GM12875 (cell line): ENCODE data around the gene CTAG1A.
"Not testable (repeated sequence)": the region's sequence is repeated elsewhere in the genome, so short reads cannot be mapped to it uniquely, and the experiment has no call there.

Source experiments
- H3K4me3 ChIP-seq: one replicate; pipeline ENCODE4 v1.5.1; 2011; ENCODE audit warnings: low read depth, low read length, control low read depth
- TF ChIP-seq, protein P1 (sequence below): IDR thresholded peaks from 2 replicates; pipeline ENCODE4 v1.5.1; 2011; ENCODE audit warnings: low read depth, mild to moderate bottlenecking, control low read depth, inconsistent platforms, low read length, moderate library complexity, borderline replicate concordance; ENCODE audit not compliant: insufficient read depth

The CTAG1A gene

DNA sequence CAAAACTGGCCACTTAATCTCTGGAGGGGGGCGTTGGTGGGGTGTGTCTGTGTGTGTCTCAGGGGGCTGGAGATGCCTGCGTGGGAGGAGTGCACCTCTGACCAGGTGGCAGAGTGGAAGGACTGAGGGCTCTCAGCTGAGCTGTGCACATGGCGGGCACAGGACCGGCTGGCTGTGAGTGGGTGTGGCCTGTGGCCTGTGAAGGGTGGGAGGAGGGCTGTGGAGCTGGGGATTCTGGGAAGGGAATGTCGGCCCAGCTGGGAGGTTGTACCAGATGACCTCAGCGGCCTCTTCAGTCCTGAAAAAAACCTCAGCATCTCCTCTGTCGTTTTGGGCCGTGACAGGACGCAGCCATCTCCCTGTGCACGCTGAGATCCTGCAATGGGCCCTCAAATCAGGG, 22.6 kb upstream of the CTAG1A start:
- H3K4me3 ChIP-seq = not testable (repeated sequence)

DNA sequence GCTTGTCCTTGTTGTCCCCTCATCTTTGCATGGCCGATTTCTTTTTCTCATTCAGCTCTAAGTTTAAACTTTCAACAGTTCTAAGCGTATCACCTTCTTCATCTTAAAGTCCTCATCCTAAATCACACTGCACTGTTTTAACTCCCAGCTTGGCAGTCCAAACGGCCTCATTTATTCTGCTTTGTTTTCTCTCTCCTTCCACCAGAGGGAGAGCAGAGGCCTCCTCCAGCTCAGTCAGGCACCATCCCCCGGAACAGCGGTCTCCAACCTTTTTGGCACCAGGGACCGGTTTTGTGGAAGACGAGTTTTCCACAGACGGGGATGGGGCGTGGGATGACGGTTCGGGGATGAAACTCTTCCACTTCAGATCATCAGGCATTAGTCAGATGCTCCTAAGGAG, 14.6 kb upstream of the CTAG1A start:
- not testable (repeated sequence) for H3K4me3 ChIP-seq

DNA sequence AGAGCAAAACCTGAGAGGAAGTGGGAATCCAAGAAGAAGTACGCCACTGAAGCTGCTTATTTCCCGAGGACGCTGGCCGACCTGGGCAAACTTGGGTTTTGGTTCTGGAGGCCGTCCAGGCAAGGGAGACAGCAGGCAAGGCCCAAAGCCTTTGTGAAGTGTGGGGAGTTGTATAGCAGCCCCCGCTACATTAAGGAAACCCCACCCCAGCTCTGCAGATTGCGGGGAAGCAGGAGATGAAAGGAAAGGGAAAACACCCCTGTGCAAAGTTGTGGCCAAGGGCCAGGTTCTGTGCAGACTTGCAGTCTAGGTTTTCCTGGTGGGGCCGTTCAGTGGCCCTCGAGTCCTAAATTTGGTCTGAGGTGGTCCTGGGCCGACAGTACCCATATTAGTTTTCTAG, 11.9 kb upstream of the CTAG1A start:
- H3K4me3 ChIP-seq = not testable (repeated sequence)

DNA sequence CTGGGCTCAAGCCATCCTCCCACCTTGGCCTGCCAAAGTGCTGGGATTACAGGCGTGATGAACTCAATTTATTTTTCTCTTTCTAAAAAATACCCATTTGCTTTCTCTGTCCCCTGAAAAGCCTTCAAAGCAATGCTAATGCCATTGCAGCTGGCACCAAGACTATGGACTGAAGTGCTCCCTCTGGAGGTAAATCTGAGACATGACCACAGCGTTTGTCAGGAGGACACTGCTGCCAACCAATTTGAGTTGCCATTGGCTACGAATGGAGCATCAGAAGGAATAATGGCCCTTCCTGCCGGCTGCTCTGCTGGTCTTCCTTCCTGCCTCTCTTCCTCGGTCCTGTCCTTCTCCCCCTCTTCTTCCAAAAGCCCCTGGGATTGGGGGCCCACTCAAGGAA, 9.9 kb upstream of the CTAG1A start:
- not testable (repeated sequence) for H3K4me3 ChIP-seq

DNA sequence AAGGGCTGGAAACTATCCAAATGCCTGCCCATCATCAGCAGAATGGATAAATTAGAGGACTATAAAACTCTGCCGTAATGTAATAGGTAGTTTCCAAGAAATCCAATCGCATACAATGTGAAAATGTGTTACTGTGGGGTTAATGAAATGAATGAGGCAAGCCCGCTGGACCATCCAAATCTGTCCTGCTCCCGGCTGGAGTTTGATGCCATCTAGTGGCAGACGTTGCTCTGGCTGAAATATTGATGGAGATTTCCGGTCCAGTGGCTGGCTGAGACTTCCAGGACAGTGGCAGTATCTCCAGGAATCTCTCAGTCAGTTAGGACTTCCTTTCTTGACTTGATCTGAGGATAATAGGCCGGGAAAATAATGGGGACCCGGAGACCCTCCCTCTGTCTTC, 1.9 kb upstream of the CTAG1A start:
- H3K4me3 ChIP-seq = not testable (repeated sequence)

DNA sequence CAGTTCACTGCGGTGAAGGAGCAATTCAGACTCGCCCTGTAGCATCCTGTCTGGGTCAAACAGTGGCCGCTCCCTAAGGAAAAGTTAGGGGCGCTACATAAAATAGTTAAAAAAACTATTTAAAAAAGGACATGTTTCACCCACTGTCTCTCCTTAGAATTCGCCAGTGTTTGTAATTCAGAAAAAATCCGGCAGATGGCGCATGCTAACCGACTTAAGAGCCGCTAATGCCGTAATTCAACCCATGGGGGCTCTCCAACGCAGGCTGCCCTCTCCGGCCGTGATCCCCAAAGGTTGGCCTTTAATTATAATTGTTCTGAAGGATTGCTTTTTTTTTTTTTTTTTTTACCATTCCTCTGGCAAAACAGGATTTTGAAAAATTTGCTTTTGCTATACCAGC, 5.5 kb downstream of the CTAG1A start:
- not testable (repeated sequence) for H3K4me3 ChIP-seq

DNA sequence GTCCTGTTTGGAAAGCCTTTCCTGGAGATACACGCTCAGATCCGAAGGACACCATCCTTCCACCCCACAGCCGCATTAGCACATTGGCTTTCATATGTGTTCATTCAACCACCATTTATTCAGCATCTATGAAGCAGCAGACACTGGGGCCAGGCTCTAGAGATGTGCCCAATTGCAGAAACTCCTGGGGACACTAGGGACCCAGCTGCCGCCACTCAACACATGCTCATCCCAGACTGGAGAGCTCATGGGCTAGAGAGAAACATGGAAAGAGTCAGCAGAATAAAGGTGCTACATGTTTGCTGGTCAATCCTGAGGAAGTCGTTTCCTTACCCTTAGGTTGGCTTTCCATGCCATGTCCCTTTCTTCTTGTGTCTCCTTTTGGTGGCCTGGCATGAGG, 7.6 kb downstream of the CTAG1A start:
- no peak overlapping the region for H3K4me3 ChIP-seq
- TF ChIP-seq, protein P1, sequence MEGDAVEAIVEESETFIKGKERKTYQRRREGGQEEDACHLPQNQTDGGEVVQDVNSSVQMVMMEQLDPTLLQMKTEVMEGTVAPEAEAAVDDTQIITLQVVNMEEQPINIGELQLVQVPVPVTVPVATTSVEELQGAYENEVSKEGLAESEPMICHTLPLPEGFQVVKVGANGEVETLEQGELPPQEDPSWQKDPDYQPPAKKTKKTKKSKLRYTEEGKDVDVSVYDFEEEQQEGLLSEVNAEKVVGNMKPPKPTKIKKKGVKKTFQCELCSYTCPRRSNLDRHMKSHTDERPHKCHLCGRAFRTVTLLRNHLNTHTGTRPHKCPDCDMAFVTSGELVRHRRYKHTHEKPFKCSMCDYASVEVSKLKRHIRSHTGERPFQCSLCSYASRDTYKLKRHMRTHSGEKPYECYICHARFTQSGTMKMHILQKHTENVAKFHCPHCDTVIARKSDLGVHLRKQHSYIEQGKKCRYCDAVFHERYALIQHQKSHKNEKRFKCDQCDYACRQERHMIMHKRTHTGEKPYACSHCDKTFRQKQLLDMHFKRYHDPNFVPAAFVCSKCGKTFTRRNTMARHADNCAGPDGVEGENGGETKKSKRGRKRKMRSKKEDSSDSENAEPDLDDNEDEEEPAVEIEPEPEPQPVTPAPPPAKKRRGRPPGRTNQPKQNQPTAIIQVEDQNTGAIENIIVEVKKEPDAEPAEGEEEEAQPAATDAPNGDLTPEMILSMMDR = no peak

DNA sequence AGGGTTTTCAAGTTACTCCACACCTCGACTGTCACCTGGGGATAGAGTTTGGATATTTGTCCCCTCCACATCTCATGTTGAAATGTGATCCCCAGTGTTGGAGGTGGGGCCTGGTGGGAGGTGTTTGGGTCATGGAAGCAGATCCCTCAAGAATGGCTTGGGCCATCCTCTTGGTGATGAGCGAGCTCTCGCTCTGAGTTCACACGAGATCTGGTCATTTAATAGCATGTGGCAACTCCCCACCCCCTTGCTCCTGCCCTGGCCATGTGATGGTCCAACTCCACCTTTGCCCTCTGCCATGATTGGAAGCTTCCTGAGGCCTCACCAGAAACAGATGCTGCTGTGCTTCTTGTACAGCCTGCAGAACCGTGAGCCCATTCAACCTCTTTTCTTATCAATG, 8.3 kb downstream of the CTAG1A start:
- no peak overlapping the region for H3K4me3 ChIP-seq
- TF ChIP-seq, protein P1 = no peak

DNA sequence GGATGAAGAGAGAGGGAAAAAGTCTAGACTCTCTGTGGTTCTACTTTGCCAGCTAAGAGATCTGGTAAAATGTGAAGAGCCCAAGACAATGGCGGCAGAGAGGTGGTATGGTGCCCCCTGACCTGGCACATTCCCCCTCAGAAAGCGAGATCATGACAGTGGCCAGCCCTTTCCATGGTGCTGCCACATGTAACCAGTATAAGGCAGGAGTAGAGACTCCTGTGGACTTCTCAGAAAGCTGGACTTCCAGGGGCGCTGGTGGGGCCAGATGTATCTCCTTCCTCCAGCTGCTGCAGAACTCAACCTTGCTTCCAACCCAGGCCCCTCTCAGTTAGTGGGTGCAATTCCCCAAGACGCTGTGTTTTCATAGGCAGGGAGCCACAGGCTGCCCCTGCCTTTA, 9.6 kb downstream of the CTAG1A start:
- H3K4me3 ChIP-seq = no peak overlapping the region
- TF ChIP-seq, protein P1 = no peak

DNA sequence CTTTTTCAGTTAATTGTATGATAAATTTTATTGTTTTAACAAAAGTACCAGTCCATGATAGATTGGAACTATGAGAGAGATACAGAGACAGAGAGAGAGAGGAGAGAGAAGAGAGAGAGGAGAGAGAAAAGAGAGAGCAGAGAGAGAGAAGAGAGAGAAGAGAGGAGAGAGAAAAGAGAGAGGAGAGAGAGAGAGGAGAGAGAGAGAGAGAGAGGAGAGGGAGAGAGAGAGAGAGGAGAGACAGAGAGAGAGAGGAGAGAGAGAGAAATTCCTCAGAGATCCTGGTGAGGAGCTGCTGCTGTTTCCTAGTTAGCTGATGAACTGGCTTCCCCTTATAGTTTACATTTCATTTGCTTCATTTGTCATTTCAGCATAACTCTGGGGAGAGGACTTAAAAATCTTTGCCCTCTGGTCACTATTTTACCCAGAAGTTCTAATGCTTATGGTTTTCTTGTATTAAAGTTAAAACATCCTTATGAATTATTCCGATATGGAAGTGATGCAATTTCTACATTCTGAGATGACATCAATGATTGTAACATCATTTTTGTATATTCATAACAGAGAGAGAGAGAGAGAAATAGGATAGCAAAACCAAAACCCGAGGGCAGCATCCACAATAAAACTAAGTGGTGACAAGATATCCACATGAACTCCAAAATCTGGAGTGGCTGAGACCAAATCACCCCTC, 10.8 kb downstream of the CTAG1A start:
- TF ChIP-seq, protein P1 = no peak
- H3K4me3 ChIP-seq = no peak overlapping the region
